ENCODE measurements around the gene SLC4A4. TPM values are rescaled to one million over a fixed set of nuclear protein-coding genes. Genes with fewer than 3 reads are reported as not detected.

SLC4A4 gene
- total RNA-seq, 1 donor from 2014 or later = 0.32 TPM

- no peak for TF ChIP-seq CTCF (IDR thresholded peaks at IDR 0.05)
- intact Hi-C loops (cut with DNase I) = no loop called here
- no peaks in the 10 kb centered on the region for H3K4me1 ChIP-seq
Measured at GRCh38 chr4:71356924-71357663, 18.3 kb downstream of the SLC4A4 start.

GRCh38 chr4:71360844-71361243 is 22.0 kb downstream of the SLC4A4 start:
- no peaks in the 10 kb centered on the region for H3K36me3 ChIP-seq
- no peak overlapping the region for H3K4me3 ChIP-seq
- intact Hi-C loops (cut with DNase I) = no loop called here
- no peaks in the 10 kb centered on the region for H3K4me1 ChIP-seq
- no peak for TF ChIP-seq CTCF (IDR thresholded peaks at IDR 0.05)
- no peak for DNase-seq (ENCODE audit: low spot score in 2 of 2)
- H3K27me3 ChIP-seq = no peaks in the 10 kb centered on the region
- no peaks in the 10 kb centered on the region for H3K9me3 ChIP-seq
- no peak overlapping the region for H3K27ac ChIP-seq

More at GRCh38 chr4:71356924-71357663, 18.3 kb downstream of the SLC4A4 start:
- Histone ChIP-seq H3K4me3 (no peak overlapping the region), H3K27ac (no peak overlapping the region), H3K36me3 (no peaks in the 10 kb centered on the region), H3K27me3 (no peaks in the 10 kb centered on the region), H3K9me3 (no peaks in the 10 kb centered on the region)
- no peak for DNase-seq (ENCODE audit: low spot score in 2 of 2)

GRCh38 chr4:71361476-71361875 is 22.7 kb downstream of the SLC4A4 start:
- TF ChIP-seq CTCF (IDR thresholded peaks at IDR 0.05) = no peak

GRCh38 chr4:71366766-71367165 is 27.9 kb downstream of the SLC4A4 start:
- no peak for TF ChIP-seq CTCF (IDR thresholded peaks at IDR 0.05)
- no peaks in the 10 kb centered on the region for H3K4me1 ChIP-seq
- no peak for DNase-seq (ENCODE audit: low spot score in 2 of 2)
- no peaks in the 10 kb centered on the region for H3K27me3 ChIP-seq
- H3K9me3 ChIP-seq = no peaks in the 10 kb centered on the region
- no peak overlapping the region for H3K27ac ChIP-seq
- H3K36me3 ChIP-seq = no peaks in the 10 kb centered on the region
- H3K4me3 ChIP-seq = no peak overlapping the region
- intact Hi-C loops (cut with DNase I) = no loop called here

More at GRCh38 chr4:71361476-71361875, 22.7 kb downstream of the SLC4A4 start:
- DNase-seq (ENCODE audit: low spot score in 2 of 2) = no peak
- no peak overlapping the region for H3K4me3 ChIP-seq
- no peaks in the 10 kb centered on the region for H3K36me3 ChIP-seq
- H3K9me3 ChIP-seq = no peaks in the 10 kb centered on the region
- no peaks in the 10 kb centered on the region for H3K4me1 ChIP-seq
- no peaks in the 10 kb centered on the region for H3K27me3 ChIP-seq
- intact Hi-C loops (cut with DNase I) = no loop called here
- H3K27ac ChIP-seq = no peak overlapping the region

- no peaks in the 10 kb centered on the region for H3K27me3 ChIP-seq
- no peak for TF ChIP-seq CTCF (IDR thresholded peaks at IDR 0.05)
- H3K4me1 ChIP-seq = no peaks in the 10 kb centered on the region
- H3K36me3 ChIP-seq = no peaks in the 10 kb centered on the region
- DNase-seq (ENCODE audit: low spot score in 2 of 2) = no peak
- H3K9me3 ChIP-seq = no peaks in the 10 kb centered on the region
- H3K27ac ChIP-seq = no peak overlapping the region
- no peak overlapping the region for H3K4me3 ChIP-seq
- intact Hi-C loops (cut with DNase I) = no loop called here
Measured at GRCh38 chr4:71367546-71367945, 28.7 kb downstream of the SLC4A4 start.

Data from ascending aorta (tissue), 2 donors.